Kidney capillary endothelial cell (primary cell): ENCODE measurements around the gene DST.

Source experiments
- DNase-seq: peaks from one replicate; pipeline ENCODE4 v3.0.0-alpha.2; 2018; ENCODE audit warnings: low spot score

DST gene

DNA sequence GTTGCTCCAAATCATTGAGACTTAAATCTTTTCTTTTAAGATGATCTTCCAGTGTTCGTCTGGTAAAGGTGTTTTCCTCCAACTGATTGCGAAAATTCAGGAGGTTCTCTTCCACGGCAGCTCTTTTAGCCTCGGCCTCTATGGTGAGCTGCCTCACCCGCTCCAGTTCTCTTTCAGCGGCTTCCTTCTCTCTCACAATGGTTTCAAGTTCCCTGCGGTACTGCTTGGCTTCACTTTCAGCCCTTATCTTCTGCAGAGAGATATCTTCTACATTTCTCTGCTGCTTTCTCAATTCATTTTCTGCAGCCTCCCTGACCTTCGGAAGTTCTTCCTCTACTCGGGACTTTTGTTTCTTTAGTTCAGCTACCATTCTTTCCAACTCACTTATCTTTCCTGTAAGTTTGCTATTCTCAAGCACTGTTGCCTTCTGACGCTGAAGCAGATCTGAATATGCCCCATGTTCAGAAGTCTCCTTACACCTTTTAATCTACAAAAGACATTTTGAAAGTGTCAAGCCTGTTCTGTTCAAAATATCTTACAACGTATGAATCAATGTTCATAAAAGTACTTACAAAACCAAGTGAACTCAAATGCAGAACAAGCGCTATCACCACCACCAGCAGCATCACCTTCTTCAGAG, 22.3 kb downstream of the DST start:
- no peak for DNase-seq

DNA sequence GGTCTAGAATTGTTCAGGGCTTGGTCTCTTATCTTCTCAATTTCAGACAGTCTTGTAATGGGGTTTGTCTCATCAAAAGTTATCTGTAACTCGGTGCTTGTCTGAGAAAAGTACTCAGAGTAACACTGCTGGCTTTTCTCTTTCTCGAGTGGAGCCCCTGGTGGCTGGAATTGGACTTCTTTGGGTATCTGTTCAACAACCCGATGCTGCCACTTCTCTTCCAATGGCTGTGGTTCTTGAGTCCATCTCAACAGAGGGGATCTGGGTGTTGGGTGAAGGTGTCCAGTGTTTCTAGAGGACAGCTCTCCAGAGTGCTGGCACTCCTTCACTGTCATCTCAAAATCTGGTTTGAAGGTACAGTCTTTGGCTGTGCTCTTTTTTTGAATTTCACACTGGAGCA, 24.6 kb downstream of the DST start:
- DNase-seq: no peak

DNA sequence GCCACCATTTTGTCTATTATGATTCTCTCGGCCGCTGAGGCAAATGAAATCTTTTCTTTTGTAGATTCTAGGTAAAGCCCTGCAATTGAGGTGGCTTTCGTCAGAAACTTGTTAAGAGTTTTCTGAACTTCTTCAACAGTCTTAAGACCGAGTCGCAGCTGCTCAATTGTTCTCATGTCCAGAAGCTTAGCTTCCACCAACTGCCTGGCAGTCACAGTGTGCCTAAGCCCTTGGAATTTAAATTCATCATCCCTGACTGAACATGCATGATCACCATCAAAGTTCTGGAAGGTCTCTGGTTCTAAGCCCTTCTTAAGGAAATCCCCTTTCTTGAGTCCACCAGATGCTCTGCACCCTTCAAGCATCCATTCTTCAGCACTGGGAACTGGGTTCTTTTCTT, 25.7 kb downstream of the DST start:
- no peak for DNase-seq

DNA sequence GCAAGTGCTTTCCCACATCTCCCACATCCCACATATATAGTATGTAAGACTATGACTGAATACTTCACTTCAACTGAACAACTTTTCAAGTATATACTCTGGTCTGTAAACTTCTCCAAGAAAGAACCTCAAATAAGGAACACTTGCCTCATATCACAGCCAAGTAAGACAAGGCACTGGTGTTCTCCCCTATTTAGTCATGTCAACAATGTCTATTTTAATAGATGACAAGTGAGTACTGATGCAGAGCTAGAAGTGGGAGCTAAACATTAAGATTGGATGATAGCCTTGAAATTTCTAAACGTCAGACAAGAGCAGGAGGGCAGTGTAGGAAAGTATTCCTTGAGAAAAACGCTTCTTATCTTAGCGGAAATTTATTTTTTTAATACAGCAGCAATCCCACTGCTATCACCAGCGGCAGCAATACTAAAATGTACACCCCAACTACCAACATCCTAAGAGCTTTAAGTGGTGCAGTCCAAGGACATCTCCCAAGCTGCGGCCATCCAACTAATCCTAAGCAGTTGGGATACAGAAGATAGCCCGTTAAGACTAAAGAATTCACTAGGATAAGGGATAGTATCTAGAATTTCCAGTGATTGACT, 29.3 kb downstream of the DST start:
- DNase-seq: no peak

DNA sequence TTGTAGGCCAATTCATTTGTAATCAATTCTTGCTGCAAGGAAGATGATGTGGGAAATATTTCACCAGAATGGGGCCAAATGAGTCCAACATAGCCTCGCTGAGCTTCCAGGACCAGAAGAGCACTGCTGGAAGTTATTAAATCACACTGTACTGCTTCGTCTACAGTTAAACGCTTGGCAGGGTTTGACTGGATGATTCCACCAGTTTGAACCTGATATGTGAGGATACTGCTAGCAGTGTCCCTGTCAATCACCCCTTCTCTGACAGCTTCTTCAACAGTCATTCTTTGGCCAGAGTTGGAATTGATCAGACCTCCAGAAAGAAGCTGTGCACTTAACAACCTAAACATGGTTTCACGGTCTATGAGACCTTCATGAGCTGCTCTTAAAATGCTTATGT, 34.4 kb downstream of the DST start:
- DNase-seq: no peak

- no peak for DNase-seq
These were observed 35.5 kb downstream of the DST start for GRCh38 chr6:56607111-56607752.

DNA sequence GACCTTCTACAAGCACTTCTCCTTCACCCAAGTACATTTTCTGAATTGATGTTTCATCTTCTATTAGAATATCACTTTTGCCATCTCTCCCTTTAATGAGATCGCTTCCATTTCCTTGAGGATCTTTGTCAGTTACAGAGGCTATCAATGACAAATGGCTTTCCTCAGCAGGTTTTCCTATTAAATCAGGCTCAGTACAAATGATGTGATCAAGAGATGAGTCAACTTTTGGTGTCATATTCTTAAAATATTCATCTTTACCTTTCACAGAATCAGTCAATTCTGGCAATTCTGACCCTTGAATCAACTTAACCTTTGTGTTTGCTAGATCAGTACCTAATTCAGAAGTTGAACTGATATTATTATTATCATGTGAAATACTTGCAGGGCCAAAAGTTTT, 37.3 kb downstream of the DST start:
- DNase-seq: no peak

- no peak for DNase-seq
These were observed 38.5 kb downstream of the DST start for GRCh38 chr6:56604186-56604585.

DNA sequence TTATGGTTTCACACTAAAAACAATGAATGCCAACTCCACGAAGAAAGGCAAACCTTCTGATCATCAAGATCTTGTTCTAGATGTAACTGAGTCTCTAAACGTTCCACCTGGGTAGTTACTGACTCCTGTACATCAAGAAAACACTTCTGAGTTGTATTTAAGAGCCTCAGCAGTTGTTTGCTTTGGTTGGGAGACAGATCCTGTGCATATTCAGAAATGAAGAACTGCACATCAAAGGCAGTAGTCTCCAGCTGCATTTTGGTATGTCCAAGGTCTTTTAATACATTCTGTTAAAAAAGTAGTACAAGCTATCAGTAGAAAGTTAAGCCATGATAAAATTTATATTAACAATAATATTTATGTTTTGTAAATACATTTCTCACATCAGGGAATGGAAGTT, 41.3 kb downstream of the DST start:
- DNase-seq: no peak

- peak; percentile 59 for DNase-seq
These were observed 47.1 kb downstream of the DST start for GRCh38 chr6:56595490-56596122.

- no peak for DNase-seq
These were observed 48.0 kb downstream of the DST start for GRCh38 chr6:56594699-56595098.

DNA sequence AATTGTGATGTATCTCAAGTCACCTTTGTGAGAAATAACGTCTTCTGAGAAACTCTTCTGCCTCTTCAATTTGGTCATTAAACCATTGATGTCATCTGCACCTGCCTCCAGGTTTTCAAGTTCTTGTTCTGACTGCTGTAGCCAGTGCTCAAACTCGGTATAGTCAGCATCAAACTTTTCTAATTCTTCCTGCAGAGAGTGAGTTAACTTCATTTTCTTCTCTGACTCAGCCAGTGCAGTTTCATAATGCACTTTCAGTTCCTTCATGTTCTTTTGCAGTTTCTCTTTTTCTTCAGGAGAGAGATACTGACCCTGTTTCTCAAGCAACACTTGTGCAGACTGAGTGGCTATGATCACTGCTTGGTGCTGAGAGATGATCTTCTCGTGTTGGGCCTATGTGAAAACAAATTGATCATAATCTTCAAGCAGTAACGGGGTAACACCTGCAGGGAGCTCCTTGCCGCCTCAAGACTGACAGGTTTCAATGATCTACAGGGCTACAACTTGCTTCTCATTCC, 48.8 kb downstream of the DST start:
- no peak for DNase-seq

DNA sequence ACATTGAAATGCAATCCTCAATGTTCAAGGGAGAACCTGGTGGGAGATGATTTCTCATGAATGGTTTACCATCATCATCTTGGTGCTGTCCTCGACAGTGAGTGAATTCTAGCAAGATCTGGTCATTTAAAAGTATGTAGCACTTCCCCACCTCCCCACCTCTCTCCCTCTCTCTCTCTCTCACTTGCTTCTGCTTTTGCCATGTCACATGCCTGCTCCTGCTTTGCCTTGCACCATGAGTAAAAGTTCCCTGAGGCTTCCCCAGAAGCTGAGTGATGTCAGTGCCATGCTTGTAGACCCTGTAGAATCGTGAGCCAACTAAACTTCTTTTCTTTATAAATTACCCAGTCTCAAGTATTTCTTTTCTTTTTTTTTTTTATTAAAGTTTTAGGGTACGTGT, 60.5 kb downstream of the DST start:
- DNase-seq: no peak

GRCh38 chr6:56581296-56581925, 61.3 kb downstream of the DST start:
- no peak for DNase-seq

- no peak for DNase-seq
These were observed 62.4 kb downstream of the DST start for GRCh38 chr6:56580271-56580670.

GRCh38 chr6:56579155-56579851, 63.4 kb downstream of the DST start:
- no peak for DNase-seq

GRCh38 chr6:56575736-56576135, 67.0 kb downstream of the DST start:
- no peak for DNase-seq

- DNase-seq: no peak
These were observed 68.4 kb downstream of the DST start for GRCh38 chr6:56574292-56574691.

DNA sequence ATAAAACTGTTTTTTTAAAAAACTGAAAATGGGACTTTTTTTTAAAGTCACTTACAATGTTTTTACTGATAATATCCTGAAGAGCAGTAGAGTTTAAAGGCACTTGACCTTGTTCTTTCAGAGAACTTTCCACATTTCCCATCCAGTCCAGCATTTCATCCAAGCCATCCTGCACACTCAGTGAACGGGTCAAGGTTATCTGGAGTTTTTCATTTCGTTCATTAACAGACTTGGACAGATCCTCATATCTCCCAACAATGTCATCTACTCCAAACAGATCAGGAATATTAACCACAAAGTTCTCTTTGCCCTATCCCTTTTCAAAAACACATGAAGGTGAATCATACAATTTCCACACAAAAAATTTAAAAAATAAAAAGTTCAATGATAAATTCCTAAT, 69.1 kb downstream of the DST start:
- DNase-seq: no peak

DNA sequence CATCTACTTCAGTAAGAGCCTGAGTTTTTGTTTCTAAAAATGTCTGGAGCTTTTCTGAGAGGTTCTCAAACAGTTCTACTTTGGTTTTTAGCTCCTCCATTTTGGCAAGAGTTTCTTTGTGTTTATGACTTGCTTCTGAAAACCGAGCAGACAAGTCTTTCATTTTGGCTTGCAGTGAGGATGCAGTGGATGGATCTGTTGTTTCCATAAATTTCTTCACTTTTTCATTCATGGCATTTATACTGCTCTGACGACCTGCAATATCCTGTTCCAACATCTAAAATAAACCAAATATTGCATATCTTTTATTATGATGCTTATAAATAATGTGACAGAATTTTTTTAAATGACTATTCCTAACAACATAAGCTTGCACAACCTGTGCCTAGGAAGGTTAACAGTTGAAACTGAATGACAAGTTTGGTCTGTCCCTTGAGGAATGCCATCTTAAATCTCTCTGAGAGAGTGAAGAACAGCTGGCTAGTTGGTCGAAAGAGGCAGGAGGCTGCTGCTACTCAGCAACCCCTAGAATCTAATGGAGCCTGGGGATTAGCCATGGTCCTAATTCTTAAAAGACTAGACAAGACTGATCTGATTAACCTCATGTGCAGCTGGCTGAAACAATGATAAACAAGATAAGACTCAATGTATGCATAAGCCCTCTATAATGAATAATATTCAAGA, 69.8 kb downstream of the DST start:
- no peak for DNase-seq

DNA sequence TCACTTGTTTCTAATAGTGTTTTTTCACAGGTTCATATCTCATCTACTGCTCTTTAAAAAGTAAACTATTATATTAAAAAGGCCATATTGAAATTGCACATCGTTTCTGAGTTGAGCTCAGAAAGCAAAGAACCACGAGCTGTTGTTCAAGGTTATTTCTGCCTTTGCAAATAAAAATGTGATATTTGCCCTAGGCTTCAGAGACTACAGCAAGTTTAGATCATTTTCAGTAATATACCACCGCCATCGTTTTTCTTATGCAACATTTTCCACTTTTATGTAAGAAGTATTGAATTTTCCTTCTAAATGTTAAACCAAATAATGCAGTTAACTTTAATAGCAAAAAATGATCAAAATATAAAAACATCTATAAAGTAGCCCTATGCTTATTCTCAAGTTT, 71.1 kb downstream of the DST start:
- DNase-seq: no peak
